Immature natural killer cell (primary cell): Measurements from ENCODE around the gene TNPO3. TPM values are rescaled to one million over a fixed set of nuclear protein-coding genes. Genes with fewer than 3 reads are reported as not detected.

Experiments used
- DNase-seq, 3 donors: peaks; one replicate each; pipeline ENCODE4 v3.0.0; 2022; ENCODE audit warnings: mixed read lengths in 1 of 3
- H3K27ac Mint-ChIP-seq, 6 donors: one replicate each; pipeline ENCODE4 v1.8.0; 2020; ENCODE audit warnings: mixed read lengths in 6 of 6, mild to moderate bottlenecking in 5 of 6, inconsistent platforms in 4 of 6, moderate library complexity in 3 of 6
- H3K27me3 Mint-ChIP-seq, 3 donors: one replicate each; pipeline ENCODE4 v1.8.0; 2020 to 2021; ENCODE audit warnings: low read depth in 3 of 3, mild to moderate bottlenecking in 3 of 3, mixed read lengths in 3 of 3, moderate library complexity in 3 of 3, inconsistent platforms in 1 of 3
- H3K36me3 Mint-ChIP-seq, 3 donors: one replicate each; pipeline ENCODE4 v1.8.0; 2020; ENCODE audit warnings: mixed read lengths in 3 of 3, inconsistent platforms in 2 of 3, mild to moderate bottlenecking in 2 of 3
- H3K4me1 Mint-ChIP-seq, 2 donors: one replicate each; pipeline ENCODE4 v1.8.0; 2020; ENCODE audit warnings: inconsistent platforms in 2 of 2, mild to moderate bottlenecking in 2 of 2, mixed read lengths in 2 of 2, moderate library complexity in 1 of 2
- H3K4me3 Mint-ChIP-seq, 5 donors: one replicate each; pipeline ENCODE4 v1.8.0; 2020; ENCODE audit warnings: mild to moderate bottlenecking in 5 of 5, mixed read lengths in 5 of 5, inconsistent platforms in 3 of 5, moderate library complexity in 3 of 5
- H3K9me3 Mint-ChIP-seq, 6 donors: one replicate each; pipeline ENCODE4 v1.8.0; 2020; ENCODE audit warnings: mild to moderate bottlenecking in 6 of 6, mixed read lengths in 6 of 6, inconsistent platforms in 4 of 6, moderate library complexity in 3 of 6
- polyA plus RNA-seq, 3 donors: library from polyadenylated mRNA; unstranded; fragments of 300-500 nt; fragmentation: Illumina TruSeq; gene quantifications; one replicate each; pipeline ENCODE4 v1.2.3, GENCODE V29; 2021

TNPO3 gene
- polyA plus RNA-seq, 3 donors from 2014 or later, result 26.3 to 49.4 (median 41.9) TPM

DNA sequence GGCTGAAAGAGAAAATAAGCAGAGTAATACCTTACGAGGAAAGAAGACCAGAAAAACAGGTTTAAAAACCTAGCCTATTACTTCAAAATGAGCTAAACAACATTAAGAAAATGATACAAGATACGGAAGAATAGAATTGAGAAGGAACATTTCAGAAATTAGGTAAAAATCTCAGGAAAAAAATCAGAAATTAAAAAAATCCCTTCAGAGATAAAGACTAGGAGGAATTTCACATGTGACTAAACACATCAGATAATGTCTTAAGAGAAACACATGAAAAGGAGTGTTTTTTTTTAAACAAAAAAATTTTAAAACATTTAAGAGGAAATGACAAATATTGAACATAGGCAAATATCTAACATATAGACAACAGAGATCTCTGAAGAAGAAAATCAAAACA lies 33.3 kb downstream of the TNPO3 start:
- Mint-ChIP-seq H3K4me3 (no peak overlapping the region), H3K27ac (peak overlapping the region in 1 of 6 donors; percentile 25), H3K4me1 (peaks cover 34 to 76% of the 10 kb centered on the region in 2 donors), H3K36me3 (peaks cover 0 to 2% (median 0%) of the 10 kb centered on the region in 3 donors), H3K9me3 (no peaks in the 10 kb centered on the region), H3K27me3 (no peaks in the 10 kb centered on the region)
- DNase-seq, result no peak

DNA sequence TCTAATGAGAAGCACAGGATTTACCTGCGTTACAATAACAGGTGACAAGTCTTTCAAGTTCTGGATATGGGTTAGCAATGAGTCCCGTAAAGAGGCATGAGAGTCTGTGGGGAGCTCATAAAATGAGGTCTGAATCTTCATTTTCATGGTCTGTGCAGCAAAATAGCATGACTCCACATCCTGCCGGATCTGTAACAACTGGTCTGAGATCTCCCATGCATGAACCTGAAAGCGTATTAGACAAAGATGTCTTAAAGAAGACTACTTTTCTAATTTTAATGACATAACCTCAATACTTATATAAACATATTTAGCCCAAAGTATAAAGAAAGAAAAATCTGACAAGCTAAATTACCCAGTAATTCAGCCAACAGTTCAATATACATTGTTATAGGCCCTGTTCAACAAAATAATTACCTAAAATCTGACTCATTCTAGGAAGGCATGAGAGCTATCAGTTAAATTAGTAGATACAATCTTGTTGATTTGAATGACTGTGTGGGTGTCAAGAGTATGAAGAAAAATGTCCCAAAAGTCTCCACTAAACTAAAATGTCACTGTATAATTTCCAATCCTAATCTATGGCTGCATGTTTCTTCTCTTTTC lies 36.9 kb downstream of the TNPO3 start:
- Mint-ChIP-seq H3K27me3 (no peaks in the 10 kb centered on the region), H3K27ac (peak overlapping the region in 1 of 6 donors; percentile 2), H3K36me3 (peaks cover 8 to 25% (median 16%) of the 10 kb centered on the region in 3 donors), H3K4me3 (no peak overlapping the region), H3K9me3 (no peaks in the 10 kb centered on the region), H3K4me1 (peaks cover 16 to 51% of the 10 kb centered on the region in 2 donors)
- no peak for DNase-seq

DNA sequence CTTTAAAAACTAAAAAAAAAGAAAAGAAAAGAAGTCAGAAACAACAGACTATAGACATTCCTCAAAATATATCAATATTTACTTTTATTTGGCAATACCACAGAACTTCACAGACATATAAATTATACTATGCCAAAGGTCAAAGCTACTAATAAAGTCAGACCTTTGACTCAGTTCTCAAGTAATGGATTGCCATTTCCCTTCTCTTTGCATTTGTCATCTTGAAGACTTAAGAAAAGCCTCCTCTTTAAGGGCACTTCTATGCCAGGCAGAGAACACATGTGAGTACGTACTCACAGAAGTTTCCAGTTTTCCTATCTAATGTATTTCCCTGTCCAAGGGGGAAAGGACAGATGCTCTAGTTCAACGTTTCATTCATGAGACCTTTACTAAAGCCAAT lies 37.6 kb downstream of the TNPO3 start:
- no peaks in the 10 kb centered on the region for H3K27me3 Mint-ChIP-seq
- no peak overlapping the region for H3K4me3 Mint-ChIP-seq
- H3K36me3 Mint-ChIP-seq, result peaks cover 8 to 27% (median 16%) of the 10 kb centered on the region in 3 donors
- H3K27ac Mint-ChIP-seq, result no peak overlapping the region
- no peak for DNase-seq
- peaks cover 17 to 47% of the 10 kb centered on the region in 2 donors for H3K4me1 Mint-ChIP-seq
- no peaks in the 10 kb centered on the region for H3K9me3 Mint-ChIP-seq

DNA sequence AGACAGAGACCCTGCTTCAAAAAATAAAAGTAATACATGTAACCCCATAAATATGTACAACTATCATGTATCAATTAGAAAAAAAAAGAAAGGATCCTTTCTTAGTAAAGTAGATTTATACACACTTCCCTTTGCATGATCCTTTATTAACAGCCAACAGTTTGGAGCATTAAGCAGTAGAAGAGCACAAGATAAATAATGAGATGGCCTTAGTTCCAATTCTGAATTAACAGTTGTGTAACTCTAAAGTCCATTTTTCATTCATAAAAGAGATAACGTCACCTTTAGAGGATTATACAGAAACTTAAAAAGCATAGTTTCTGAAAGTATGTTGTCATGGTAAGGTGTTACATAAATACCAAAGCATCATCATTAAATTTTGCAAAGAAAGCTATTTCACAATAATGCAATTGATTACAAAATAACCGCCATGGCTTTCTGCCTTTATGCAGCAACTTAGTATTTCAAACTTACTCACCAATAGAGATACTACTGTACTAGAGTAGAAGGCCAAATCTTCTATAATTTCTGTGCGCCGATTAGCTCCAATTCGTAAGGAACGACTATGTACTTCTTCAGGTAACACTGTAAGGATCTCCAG lies 40.3 kb downstream of the TNPO3 start:
- no peak for DNase-seq
- Mint-ChIP-seq H3K36me3 (peaks cover 8 to 30% (median 16%) of the 10 kb centered on the region in 3 donors), H3K27ac (no peak overlapping the region), H3K27me3 (no peaks in the 10 kb centered on the region), H3K9me3 (no peaks in the 10 kb centered on the region), H3K4me3 (no peak overlapping the region), H3K4me1 (peaks cover 14 to 40% of the 10 kb centered on the region in 2 donors)

DNA sequence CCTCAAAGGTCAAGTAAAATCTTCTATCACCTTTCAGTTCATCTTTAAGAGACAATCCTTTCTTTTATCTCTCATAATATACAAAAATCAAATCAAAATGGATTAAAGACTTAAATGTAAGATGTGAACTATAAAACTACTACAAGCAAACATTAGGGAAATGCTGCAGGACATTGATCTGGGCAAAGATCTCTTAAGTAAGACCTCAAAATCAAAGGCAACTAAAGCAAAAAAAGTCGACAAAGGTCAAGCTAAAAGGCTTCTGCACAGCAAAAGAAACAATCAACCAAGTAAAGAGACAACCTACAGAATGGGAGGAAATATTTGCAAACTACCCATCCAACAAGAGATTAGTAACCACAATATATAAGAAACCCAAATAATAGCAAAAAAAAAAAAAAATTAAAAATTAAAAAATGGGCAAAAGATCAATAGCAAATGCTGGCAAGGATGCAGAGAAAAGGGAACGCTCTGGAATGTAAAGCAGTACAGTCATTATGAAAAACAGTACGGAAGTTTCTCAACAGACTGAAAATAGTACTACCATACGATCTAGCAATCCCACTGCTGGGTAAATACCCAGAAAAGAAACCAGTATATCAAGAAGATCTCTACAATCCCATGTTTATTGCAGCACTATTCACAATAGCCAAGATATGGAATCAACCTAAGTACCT lies 41.7 kb downstream of the TNPO3 start:
- peaks cover 12 to 35% (median 16%) of the 10 kb centered on the region in 3 donors for H3K36me3 Mint-ChIP-seq
- no peaks in the 10 kb centered on the region for H3K9me3 Mint-ChIP-seq
- peaks cover 20 to 42% of the 10 kb centered on the region in 2 donors for H3K4me1 Mint-ChIP-seq
- H3K27me3 Mint-ChIP-seq, result no peaks in the 10 kb centered on the region
- H3K27ac Mint-ChIP-seq, result peak overlapping the region in 1 of 6 donors; percentile 36
- no peak for DNase-seq
- no peak overlapping the region for H3K4me3 Mint-ChIP-seq

DNA sequence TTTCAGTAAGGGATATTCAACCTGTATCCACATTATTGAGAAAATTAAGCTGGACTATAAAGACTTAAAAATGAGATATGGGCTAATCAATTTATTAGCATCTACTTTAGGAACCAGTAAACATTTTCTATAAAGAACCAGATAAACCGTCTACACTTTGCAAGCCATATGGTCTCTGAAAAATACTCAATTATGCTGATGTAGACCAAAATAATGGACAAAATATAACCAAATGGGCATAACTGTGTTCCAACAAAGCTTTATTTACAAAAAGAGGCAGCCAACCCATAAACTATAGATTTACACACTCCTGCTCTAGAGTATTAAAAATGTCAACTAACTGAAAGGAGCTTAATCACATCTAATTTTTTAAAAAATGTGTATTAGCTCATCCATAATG lies 42.3 kb downstream of the TNPO3 start:
- no peak for DNase-seq
- Mint-ChIP-seq H3K27ac (no peak overlapping the region), H3K36me3 (peaks cover 12 to 35% (median 16%) of the 10 kb centered on the region in 3 donors), H3K4me3 (no peak overlapping the region), H3K4me1 (peaks cover 20 to 37% of the 10 kb centered on the region in 2 donors), H3K27me3 (no peaks in the 10 kb centered on the region), H3K9me3 (no peaks in the 10 kb centered on the region)

DNA sequence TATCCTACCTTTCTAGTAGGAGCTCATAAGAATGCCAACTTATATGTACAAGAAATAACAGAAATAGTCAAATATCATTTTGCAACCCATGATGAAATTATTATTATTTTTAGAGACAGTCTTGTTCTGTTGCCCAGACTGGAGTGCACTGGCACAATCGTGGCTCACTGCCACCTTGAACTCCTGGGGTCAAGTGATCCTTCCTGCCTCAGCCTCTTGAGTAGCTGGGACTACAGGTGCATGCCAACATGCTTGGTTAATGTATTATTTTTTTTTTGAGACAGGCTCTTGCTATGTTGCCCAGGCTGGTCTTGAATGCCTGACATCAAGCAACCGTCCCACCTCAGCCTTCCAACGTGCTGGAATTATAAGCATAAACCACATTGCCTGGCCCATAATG lies 44.8 kb downstream of the TNPO3 start:
- Mint-ChIP-seq H3K4me1 (peaks cover 22 to 34% of the 10 kb centered on the region in 2 donors), H3K27ac (no peak overlapping the region), H3K9me3 (no peaks in the 10 kb centered on the region), H3K27me3 (no peaks in the 10 kb centered on the region), H3K36me3 (peaks cover 12 to 32% (median 19%) of the 10 kb centered on the region in 3 donors), H3K4me3 (no peak overlapping the region)
- DNase-seq, result no peak

DNA sequence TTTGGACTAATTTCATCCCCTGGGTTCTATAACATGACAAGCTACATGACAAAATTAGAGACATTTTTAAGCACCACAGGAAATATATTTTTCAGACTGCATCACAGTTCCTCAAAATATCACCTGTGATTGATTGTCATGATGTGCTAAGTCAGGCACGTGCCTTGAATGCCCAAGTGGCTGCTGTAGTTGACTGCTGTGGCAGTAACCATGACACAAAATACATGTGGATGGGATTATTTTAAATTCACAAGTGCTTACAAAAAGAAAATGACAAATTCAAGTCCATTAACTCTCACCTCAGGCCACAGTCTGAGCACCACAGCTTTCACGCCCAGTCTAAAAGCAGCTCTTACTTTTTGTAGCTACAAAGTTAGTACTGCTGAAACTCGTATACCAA lies 45.5 kb downstream of the TNPO3 start:
- Mint-ChIP-seq H3K27ac (peak overlapping the region in 2 of 6 donors; percentile 1 to 34), H3K36me3 (peaks cover 11 to 28% (median 17%) of the 10 kb centered on the region in 3 donors), H3K4me1 (peaks cover 20 to 34% of the 10 kb centered on the region in 2 donors), H3K27me3 (no peaks in the 10 kb centered on the region), H3K4me3 (no peak overlapping the region), H3K9me3 (no peaks in the 10 kb centered on the region)
- DNase-seq, result no peak

DNA sequence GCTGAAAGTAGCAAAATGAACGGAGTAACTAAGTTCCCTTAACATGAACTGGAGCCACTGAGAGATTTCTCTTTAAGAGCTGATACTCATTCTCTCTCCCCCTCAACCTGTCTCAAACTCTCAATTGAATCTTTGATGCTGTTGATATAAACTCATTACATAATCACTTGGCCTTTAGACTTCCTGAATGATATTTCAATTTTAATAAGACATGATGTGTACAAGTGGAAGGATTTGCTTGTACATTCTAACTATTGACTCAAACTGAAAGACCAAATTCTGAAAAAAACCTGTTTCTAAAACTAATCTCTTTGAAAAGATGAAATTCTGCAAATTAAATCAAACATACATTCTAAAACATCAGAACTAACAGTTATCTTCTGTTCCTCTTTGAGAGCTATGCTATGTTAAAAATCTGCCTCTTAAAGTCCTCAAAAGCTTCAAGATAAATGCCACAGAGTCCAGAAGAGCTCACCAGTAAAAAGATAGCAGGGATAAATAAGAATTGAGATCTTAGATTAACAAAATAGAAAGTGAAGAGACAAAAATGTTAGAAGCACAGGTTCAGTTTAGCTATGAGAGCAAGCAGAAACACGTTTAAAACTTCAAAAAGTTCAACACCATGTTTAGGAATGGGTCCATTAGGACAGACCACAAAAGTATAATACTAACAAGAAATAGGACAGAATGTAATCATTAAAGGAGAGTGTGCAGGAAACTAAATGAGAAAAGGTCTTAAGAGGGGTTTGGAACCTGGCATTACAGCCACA lies 46.1 kb downstream of the TNPO3 start:
- no peak overlapping the region for H3K4me3 Mint-ChIP-seq
- peaks cover 12 to 28% (median 16%) of the 10 kb centered on the region in 3 donors for H3K36me3 Mint-ChIP-seq
- peak overlapping the region in 5 of 6 donors; percentile 1 to 36 (median 12) for H3K27ac Mint-ChIP-seq
- no peaks in the 10 kb centered on the region for H3K9me3 Mint-ChIP-seq
- H3K27me3 Mint-ChIP-seq, result no peaks in the 10 kb centered on the region
- peaks cover 20 to 34% of the 10 kb centered on the region in 2 donors for H3K4me1 Mint-ChIP-seq
- no peak for DNase-seq

DNA sequence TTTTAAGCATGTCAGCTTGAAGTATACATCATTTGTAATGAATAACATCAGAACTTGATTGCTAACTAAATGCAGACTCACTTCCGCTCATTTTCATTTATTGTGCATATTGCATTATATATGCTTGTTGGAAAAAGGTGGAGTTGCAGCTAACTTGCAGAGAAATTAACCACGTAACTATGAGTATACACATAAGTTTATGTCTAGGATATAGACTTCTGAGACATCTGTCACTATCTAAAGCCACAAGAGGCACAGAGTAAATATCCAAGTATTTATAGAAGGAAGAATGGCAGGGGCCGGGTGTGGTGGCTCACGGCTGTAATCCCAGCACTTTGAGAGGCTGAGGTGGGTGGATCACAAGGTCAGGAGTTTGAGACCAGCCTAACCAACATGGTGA lies 47.3 kb downstream of the TNPO3 start:
- H3K27me3 Mint-ChIP-seq, result no peaks in the 10 kb centered on the region
- DNase-seq, result no peak
- H3K9me3 Mint-ChIP-seq, result no peaks in the 10 kb centered on the region
- no peak overlapping the region for H3K4me3 Mint-ChIP-seq
- H3K27ac Mint-ChIP-seq, result peak overlapping the region in 1 of 6 donors; percentile 84
- H3K4me1 Mint-ChIP-seq, result peaks cover 17 to 30% of the 10 kb centered on the region in 2 donors
- peaks cover 12 to 23% (median 15%) of the 10 kb centered on the region in 3 donors for H3K36me3 Mint-ChIP-seq

DNA sequence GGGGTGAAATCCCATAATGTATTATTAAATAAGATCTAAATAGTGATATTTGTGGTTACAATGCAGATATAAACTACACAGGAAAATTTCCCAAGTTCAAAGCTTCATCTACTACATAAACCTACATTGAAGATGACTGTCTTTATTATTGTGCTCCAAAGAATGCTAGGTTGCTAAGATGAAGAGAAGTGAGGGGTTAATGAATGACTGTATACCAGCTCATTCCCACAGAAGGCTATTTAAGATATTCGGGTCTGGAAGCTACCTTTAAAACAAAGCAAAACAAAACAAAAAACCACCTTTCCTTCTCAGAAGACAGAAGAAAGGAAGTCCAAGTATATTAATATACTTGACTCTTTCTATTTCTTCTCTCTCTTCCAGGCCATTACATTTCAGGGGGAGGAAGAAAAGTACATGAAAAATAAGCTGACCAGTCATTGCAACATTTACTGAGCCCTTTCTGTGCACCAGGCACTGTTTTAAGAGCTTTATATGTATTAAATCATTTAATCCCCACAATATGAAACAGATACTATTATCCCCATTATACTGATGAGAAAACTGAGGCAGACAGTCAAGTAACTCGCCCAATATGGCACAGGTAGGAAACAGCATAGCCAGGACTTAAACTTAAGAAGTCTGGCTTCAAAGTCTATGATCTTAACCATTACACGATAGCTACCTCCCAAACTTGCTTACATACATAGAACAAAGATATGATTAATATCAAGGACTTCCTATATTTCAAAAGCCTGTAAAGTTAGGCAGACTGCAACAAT lies 48.1 kb downstream of the TNPO3 start:
- Mint-ChIP-seq H3K27ac (peak overlapping the region in 1 of 6 donors; percentile 1), H3K4me1 (peaks cover 17 to 30% of the 10 kb centered on the region in 2 donors), H3K27me3 (no peaks in the 10 kb centered on the region), H3K36me3 (peaks cover 18 to 30% (median 22%) of the 10 kb centered on the region in 3 donors), H3K9me3 (no peaks in the 10 kb centered on the region), H3K4me3 (no peak overlapping the region)
- no peak for DNase-seq

DNA sequence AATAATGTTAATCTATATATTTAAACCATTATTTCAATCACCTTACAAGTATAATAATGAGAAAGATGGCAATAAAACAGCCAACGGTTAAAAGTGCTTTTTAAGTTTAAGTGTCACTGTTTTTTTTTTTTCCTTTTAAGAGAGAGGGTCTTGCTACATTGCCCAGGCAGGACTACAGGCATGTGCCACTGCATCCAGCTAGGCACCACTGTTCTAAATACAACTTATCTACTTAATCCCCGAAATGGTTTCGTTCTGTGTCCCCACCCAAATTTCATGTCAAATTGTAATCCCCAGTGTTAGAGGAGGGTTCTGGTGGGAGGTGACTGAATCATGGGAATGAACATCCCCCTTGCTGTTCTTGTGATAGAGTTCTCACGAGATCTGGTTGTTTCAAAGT lies 49.7 kb downstream of the TNPO3 start:
- peak overlapping the region in 2 of 6 donors; percentile 22 to 70 for H3K27ac Mint-ChIP-seq
- H3K9me3 Mint-ChIP-seq, result no peaks in the 10 kb centered on the region
- peaks cover 14 to 25% of the 10 kb centered on the region in 2 donors for H3K4me1 Mint-ChIP-seq
- H3K27me3 Mint-ChIP-seq, result no peaks in the 10 kb centered on the region
- DNase-seq, result no peak
- peaks cover 24 to 39% (median 26%) of the 10 kb centered on the region in 3 donors for H3K36me3 Mint-ChIP-seq
- H3K4me3 Mint-ChIP-seq, result no peak overlapping the region

DNA sequence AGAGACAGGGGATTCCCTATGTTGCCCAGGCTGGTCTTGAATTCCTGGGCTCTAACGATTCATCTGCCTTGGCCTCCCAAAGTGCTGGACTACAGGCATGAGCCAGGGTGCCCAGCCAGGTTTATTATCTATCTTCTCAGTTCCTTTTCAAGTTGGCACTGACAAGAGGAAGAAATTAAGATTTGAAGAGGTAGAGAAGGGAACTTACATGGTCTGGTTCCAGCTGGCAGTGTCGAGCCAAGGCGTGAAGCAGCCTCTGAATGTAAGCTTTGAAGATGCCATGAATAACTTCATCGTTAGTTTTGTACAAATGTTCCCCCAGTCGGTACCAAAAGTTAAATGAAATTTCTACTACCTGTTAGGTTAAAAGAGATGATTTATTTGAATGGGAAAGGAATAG lies 57.7 kb downstream of the TNPO3 start:
- no peak for DNase-seq
- Mint-ChIP-seq H3K4me3 (no peak overlapping the region), H3K27ac (no peak overlapping the region), H3K9me3 (no peaks in the 10 kb centered on the region), H3K27me3 (no peaks in the 10 kb centered on the region), H3K36me3 (peaks cover 16 to 45% (median 20%) of the 10 kb centered on the region in 3 donors), H3K4me1 (peaks cover 0 to 1% of the 10 kb centered on the region in 2 donors)
